ENCODE measurements around the gene WDFY3.
A peak's percentile ranks its signal among the peaks of the same experiment; 100 is the strongest.

The WDFY3 gene

DNA sequence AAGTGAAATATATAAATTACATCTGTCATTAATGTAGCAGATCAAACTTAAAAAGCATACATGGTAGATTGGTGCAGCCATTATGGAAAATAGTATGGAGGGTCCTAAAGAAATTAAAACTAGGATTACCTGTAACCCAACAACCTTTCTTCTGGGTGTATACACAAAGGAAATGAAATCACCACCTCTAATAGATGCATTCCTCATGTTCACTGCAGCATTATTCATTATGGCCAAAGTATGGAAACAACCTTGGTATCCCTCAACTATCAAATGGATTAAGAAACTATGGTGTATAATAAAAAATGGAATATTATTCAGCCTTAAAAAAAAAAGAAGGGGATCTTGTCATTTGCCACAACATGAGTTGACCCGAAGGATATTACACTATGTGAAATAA is 13.7 kb downstream of the WDFY3 start:
- intact Hi-C loops (cut with DNase I), result no loop called here
- no peak for DNase-seq

DNA sequence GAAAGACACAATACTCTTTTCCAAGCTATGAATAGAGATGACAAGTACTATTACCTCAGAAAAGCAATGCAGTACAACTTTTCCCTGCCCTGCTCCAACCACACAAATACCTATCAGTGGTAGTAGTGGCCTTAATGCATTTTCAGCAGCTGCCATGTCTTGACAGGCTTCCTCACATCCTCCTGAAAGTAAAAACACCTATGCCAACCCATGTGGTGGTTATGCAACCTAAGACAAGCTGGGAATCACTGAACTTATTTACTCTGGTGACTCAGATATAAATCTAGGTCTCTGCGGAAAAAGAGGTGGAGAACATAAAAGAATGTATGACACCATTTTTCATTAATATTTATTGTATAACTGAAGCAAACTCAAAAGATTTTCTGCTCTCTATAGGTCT is 14.5 kb downstream of the WDFY3 start:
- DNase-seq, result no peak
- intact Hi-C loops (cut with DNase I), result no loop called here

DNA sequence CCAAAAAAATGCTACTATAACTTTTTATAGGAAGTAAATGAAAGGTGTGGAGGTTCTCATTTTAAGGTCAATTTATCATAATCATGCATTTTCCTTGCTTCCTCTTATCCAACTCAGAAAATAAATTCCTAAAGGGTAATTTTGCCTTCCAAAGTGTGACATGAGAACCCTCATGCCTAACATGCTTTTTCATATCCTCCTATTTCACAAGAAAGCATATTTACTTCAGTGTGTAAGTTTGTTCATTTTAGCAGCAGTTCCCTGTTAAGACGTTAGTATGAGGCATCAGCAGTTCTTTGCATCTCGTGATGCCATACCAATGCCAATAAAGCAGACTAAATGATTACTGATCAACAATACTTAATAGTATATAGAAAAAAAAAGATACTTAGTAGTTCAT is 18.4 kb downstream of the WDFY3 start:
- intact Hi-C loops (cut with DNase I), result no loop called here
- no peak for DNase-seq

DNA sequence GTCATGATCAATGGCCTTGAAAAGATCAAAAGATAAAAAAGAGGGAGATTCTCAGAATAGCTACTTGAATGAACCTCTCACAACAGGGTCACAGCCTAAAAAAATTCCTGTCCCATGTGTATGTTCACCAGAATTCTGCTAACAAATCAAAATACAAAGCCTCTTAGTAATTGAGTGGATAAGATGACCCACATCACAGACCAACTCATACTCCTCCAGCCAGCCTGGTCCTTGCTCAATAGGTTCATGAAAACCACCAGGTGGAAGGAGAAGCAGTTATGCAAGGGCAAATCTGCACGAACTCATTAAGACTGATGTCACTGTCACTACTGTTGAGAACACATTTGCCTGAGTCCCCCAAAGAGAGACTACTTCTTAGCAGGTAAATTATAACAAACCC is 21.5 kb downstream of the WDFY3 start:
- intact Hi-C loops (cut with DNase I), result no loop called here
- DNase-seq, result no peak

DNA sequence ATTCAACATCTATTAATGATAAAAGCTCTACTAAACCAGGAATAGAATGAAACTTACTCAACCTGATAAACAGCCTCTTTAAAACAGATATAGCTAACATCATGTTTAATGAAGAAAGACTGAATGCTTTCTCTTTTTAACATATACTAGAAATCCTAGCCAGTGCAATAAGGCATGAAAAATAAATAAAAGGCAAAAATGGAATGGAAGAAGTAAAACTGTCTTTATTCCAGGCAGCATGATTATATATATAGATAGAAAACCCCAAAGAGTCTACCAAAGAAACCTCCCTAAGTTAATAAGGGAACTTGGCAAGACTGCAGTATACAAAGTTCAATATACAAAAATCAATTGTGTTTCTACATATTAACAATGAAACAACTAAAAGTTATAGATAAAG is 25.5 kb downstream of the WDFY3 start:
- DNase-seq, result no peak
- intact Hi-C loops (cut with DNase I), result no loop called here

DNA sequence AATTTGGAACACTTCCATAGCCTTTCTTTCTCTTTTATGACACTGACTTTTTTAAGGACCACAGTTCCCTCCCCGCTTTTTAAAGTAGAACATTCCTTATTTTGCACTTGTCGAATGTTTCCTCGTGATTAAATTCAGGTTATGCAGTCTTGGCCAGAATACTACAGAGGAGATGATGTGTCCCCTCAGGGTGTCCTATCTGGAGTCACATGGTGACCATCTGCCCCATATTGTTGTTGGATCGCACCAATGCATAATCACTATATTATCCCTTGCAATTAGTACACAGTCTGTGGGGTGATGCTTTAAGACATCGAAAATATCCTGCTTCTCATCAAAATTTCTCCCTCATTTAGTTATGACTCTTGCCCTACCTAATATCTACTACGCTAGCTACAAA is 27.4 kb downstream of the WDFY3 start:
- intact Hi-C loops (cut with DNase I), result no loop called here
- DNase-seq, result no peak

DNA sequence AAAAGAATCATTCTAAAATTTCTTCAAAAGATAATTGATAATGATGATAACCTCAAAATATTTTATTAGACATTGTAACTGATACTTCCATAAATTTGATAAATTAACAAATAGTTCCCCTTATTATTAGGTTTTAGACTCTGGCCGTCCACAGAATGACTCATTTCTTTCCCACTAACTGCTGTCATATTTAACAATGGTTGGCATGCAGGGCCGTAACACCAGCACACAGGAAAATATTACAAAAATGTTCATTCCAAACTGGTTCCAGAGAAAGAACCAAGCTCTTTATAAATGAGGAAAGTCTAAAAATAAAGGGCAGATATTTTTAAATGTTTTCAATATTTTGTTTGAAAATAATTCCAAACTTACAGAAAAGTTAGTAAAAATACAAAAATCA is 28.2 kb downstream of the WDFY3 start:
- intact Hi-C loops (cut with DNase I), result no loop called here
- DNase-seq, result no peak

DNA sequence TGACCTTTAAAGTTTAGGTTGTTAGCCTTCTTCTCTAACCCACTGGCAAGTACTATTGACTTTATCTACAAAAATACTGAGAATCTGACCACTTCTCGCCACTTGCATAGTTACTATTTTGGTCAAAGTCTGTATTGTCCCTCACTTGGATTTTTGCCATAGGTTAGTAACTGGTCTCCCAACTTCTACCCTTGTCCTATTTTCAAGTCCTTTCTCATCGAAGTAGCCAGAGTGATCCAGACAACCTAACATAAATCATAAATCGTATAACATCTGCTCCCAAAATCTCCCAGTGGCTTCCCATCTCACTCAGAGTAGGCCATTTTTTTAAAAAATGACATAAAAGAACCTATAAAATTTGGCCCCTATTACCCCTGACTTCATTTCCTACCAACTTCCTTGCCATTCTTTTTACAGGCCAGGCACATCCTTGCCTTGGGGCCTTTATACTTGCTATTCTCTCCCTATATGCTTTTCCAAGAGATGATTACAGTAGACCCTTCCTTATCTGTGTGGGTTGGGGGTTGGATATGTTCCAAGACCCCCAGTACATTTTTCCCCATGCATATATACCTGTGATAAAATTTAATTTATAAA is 29.0 kb downstream of the WDFY3 start:
- DNase-seq, result no peak
- intact Hi-C loops (cut with DNase I), result no loop called here

DNA sequence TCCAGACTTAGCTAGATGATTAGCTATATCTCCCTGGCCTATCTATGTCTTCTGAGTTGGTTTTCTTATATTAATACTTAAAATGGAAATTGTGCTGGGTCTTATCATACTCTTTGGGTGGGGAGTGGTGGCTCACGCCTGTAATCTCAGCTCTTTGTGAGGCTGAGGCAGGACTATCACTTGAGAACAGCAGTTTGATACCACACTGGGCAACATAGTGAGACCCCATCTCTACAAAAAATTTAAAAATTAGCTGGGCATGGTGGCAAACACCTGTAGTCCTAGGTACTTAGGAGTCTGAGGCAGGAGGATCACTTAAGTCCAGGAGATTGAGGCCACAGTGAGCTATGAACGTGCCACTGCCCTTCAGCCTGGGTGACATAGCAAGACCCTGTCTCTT is 30.4 kb downstream of the WDFY3 start:
- intact Hi-C loops (cut with DNase I), result no loop called here

DNA sequence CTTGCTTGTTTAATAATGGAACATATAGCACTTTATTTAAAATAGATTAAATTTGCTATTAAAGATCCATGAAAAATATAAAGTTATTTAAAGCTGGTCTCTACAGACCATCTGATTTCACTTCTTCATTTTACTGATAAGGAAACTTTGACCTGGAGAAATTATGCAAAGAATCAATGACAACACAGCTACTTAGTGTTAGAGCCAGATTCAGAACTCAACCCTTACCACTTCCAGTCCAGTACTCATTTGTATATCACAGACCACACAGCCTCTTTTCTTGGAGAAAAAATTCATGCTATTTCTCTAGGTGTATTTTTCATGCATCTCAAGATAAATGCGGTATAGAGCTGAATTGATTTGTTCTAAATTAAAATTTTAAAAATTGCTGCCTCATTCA is 34.0 kb downstream of the WDFY3 start:
- intact Hi-C loops (cut with DNase I), result no loop called here
- DNase-seq, result no peak

More for the DNA sequence above, 30.4 kb downstream of the WDFY3 start:
- DNase-seq, result no peak

DNA sequence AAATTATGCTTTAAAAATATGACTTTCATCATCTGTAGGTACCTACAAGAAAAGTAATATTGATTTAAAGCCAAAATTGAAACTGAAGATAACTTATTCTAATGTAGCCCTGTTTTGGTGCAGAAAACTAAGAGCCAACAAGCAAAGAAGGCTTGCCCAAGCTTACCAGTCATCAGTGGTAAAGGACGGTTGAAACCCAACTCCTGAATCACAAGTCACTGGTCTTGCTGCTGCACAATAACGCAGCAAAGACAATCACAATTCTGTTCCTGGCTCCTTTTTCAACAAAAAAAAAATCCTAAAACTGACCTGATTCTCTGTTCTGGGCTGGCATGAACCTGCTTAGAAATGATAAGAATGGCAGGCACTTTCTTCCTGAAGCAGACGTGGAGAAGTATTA is 34.5 kb downstream of the WDFY3 start:
- intact Hi-C loops (cut with DNase I), result no loop called here
- no peak for DNase-seq

DNA sequence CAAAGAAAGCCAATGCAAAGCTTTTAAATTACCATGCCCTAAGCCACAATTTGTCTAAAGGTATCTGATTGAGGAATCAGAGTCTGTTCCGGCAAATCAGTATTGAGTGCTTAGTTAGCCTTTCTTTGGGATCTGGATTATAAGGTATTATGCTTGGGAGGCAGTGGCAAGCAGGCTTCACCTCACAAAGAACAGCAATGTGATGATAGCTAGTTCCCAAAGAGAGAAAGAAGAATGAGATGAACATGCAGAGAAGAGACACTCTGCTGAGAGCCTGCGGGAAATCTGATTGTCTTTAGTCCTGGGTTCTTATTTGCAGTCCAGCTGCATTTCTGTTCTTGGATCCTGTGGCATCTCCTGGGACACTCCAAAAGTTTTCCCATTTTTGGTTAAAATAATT is 35.2 kb downstream of the WDFY3 start:
- no peak for DNase-seq
- intact Hi-C loops (cut with DNase I), result no loop called here

DNA sequence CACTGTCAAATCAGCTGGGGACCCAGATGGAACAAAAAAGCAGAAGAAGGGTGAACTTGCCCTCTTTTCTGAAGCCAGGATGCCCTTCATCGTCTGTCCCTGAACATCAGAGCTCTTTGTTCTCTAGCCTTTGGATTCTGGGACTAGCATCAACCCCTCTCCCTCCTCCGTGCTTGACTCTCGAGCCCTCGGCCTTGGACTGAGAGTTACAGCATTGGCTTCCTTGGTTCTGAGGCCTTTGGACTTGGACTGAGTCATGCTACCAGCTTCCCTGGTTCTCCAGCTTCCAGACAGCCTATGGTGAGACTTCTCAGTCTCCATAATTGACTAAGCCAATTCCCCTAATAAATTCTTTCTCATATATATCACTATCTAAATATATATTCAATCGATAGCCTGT is 38.4 kb downstream of the WDFY3 start:
- no peak for DNase-seq
- intact Hi-C loops (cut with DNase I), result no loop called here

DNA sequence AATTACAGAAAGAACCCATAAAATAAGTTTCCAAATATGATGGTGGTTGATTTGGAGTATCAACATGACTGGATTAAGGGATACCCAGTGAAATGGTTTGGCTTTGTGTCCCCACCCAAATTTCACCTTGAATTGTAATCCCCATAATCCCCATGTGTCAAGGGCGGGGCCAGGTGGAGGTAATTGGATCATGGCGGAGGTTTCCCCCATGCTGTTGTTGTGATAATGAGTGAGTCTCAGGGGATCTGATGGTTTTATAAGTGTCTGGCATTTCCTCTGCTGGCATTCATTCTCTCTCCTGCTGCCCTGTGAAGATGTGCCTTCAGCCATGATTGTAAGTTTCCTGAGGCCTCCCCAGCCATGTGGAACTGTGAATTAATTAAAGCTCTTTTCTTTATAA is 39.1 kb downstream of the WDFY3 start:
- intact Hi-C loops (cut with DNase I), result no loop called here
- no peak for DNase-seq

DNA sequence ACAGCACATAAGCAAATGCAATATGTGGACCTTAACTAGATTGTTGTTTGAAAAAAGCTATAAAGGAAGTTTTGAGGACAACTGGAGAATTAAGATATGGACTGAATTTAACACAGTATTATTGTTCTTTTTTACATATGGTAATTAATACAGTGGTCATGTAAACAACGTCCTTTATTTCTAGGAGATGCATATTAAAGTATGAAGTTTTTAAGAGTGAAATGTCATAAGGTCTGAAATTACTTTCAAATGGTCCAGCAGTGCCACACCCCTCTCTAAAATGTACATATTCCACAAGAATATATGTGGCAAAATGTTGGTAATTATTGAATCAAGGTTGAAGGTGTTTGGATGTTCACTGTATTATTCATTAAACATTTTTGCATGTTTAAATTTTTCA is 40.9 kb downstream of the WDFY3 start:
- DNase-seq, result no peak
- intact Hi-C loops (cut with DNase I), result no loop called here

DNA sequence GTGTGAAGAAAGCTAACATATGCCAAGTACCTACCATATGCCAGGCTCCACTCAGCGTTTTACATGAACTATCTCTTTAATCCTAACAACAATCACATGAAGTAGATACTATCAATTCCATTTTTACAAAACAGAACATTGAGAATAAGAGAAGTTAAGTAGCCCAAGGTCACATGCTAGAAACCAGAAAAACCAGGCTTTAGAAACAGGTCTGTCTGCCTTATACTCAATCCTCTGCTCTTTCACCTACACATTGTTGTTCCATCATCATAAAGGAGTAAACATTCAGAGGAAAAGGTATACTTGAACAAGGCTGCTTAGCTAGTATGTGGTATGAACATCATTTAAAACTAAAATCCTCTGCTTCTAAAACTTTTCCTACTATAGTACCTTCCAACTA is 42.1 kb downstream of the WDFY3 start:
- DNase-seq, result no peak
- intact Hi-C loops (cut with DNase I), result loop anchor here (5.0 kb wide), 1 partner anchor 33 kb away; no protein-coding TSS in a partner anchor

DNA sequence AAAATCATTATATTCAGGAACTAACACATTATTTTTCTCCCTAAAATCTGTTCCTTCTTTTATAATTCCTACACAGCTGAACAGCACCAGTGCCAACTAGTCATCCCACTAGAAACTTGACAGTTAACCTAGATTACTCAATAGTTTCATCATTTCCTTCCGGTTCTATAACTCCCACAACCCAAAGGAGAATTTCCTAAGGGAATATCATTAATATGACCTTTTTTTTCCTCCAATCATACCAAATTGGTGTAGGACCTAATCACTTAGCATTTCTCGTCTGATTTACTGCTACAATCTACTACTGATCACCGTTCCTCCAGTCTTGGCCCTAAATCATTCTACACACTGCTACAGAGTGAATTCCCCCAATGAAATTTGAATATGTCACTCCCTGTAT is 45.9 kb downstream of the WDFY3 start:
- DNase-seq, result no peak

DNA sequence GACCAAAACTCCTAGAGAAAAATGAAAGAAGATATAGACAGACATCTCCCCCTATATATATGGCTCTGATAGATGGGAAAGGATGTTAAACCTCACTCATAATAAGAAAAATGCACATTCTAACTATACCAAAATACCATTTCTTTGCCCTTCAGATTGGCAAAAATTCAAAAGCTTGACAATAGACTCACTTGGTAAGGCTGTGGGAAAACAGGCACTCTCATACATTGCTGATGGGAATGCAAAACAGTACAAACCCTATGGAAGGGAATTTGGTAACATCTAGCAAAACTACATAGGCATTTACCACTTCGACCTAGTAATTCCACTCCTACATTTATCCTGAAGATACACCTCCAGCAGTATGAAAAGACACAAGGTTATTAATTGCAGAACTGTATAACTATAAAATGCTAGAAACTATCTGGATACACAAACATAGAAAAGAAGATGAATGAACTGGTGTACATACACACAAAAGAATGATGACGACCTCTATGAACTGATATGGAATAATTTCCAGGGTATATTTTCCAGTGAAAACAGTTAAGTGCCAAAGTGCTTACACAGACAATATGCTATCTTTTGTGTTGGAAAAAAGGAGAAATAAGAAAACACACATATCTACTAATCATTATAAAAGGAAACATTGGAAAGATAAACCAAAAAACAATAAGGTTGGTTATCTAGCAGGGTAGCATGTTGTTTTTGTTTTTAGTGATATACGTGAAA is 48.5 kb downstream of the WDFY3 start:
- DNase-seq, result no peak
- intact Hi-C loops (cut with DNase I), result no loop called here

More for the DNA sequence above, 45.9 kb downstream of the WDFY3 start:
- intact Hi-C loops (cut with DNase I), result loop anchor here (5.0 kb wide), 1 partner anchor 37 kb away; no protein-coding TSS in a partner anchor

DNA sequence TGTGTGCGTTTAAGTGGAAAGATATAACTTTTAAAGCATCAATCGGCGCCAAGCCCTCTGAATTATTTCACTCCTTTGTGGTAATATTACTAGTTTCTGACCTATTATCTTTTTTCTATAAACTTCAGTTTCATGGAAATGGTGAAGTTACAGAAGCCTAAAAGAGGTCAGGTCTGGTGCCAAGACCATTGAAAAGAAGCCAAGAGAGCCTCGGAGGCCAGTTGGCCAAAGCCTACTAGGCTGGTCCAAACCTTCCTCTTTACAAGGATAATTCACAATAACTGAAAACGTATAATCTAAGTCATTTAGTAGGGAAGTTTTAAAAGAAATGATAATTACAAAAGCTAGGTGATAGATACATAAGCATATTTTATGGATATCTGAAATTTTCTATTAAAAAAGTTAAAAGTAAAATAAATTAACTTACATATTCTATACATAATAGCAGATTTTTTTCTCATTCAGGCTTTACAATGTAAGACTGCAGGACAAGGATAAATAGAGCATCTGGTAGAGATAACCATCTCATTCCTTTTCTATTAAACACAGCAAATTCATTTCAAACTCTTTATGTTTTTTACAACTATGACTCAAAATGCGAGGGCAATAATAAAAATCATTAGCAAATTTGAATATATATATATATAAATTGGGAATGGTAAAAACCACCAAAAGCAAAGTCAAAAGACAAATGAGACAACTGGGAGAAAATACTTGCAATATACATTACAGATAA is 49.2 kb downstream of the WDFY3 start:
- intact Hi-C loops (cut with DNase I), result no loop called here
- peak in 2 of 10 donors; percentile 23 to 41 for DNase-seq

DNA sequence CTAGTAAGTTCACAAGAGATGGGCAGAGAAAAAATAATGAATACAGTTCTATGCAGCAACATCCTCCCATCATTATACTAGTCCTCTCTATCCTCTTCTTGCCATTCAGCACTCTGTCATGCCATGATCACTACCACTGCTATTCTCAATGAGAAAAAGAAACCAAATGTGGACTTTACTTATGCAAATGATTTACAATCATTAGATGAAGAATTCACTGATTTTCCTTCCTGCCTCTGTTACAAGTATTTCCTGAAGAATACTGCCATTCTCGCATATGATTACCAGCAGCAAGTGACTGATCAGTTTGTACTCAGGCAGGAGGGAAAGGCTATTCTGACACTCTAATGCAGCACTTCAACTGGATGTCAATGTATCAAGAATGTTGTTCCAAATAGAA is 50.3 kb downstream of the WDFY3 start:
- intact Hi-C loops (cut with DNase I), result no loop called here
- DNase-seq, result no peak

DNA sequence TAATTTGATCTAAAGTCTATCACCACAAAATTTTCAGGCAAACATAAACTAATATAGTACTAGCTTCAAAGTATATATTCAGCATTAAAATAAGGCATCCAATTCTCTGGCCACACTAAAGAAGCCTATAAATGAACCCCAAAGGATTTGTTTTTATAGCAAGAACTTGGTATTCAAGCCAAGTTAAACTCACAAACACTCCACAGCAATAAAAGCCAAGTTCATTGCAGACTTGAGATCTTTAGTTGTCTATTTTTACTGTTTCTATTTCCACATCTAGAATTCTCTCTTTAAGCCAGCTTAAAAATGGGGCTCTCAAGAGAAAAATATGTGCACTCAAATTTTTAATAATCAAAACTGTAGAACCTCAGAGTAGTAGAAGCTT is 51.1 kb downstream of the WDFY3 start:
- intact Hi-C loops (cut with DNase I), result no loop called here
- DNase-seq, result no peak

Measured in posterior cingulate gyrus (tissue), 11 donors.